Urinary bladder (tissue), 4 donors: ENCODE measurements around the gene ZNF385A. TPM values are rescaled to one million over a fixed set of nuclear protein-coding genes. Genes with fewer than 3 reads are reported as not detected.

Source experiments
- DNase-seq: peaks from one replicate; pipeline ENCODE4 v3.0.0-alpha.2; 2015; ENCODE audit errors: extremely low spot score
- H3K27ac ChIP-seq: one replicate; pipeline ENCODE4 v1.5.1; 2013; ENCODE audit warnings: low read depth, mild to moderate bottlenecking, moderate library complexity
- H3K36me3 ChIP-seq: one replicate; pipeline ENCODE4 v1.6.1; 2013; ENCODE audit warnings: mild to moderate bottlenecking, moderate library complexity; ENCODE audit not compliant: insufficient read depth
- H3K4me1 ChIP-seq: one replicate; pipeline ENCODE4 v1.6.1; 2013; ENCODE audit warnings: mild to moderate bottlenecking, moderate library complexity; ENCODE audit not compliant: insufficient read depth
- H3K4me3 ChIP-seq: one replicate; pipeline ENCODE4 v1.5.1; 2013; ENCODE audit warnings: low read depth, low read length
- WGBS: extraction: QIAGEN DNeasy Blood & Tissue Kit; methylation state at CpG from one replicate; pipeline ENCODE4 v1.1.7; 2013; 5-methylcytosine and 5-hydroxymethylcytosine counted together
- polyA plus RNA-seq: library from polyadenylated mRNA; stranded (reverse); fragments of 200-250 nt; gene quantifications from one replicate; pipeline ENCODE4 v1.2.3, GENCODE V29; 2013
- total RNA-seq: library from RNA; depleted of rRNA; stranded (reverse); fragments of >200 nt; gene quantifications from one replicate; pipeline ENCODE4 v1.2.3, GENCODE V29; 2014
- donor health status: healthy with polysubstance abuse.
- donor health status: healthy.

Gene ZNF385A
- total and polyA plus RNA-seq, 2 donors = 5.0 to 26.3 TPM

- Histone ChIP-seq H3K4me1 (no peaks in the 10 kb centered on the region), H3K4me3 (no peak overlapping the region), H3K36me3 (peaks cover 8% of the 10 kb centered on the region), H3K27ac (no peak overlapping the region)
- DNase-seq = no peak
- WGBS = 46% methylated on average over 5 of the region's 5 CpGs
Observed at GRCh38 chr12:54407183-54407905, 22.8 kb upstream of the ZNF385A start.

- 89% methylated on average over 7 of the region's 7 CpGs for WGBS
- no peak overlapping the region for H3K27ac ChIP-seq
- H3K36me3 ChIP-seq = peaks cover 9% of the 10 kb centered on the region
- no peaks in the 10 kb centered on the region for H3K4me1 ChIP-seq
- no peak overlapping the region for H3K4me3 ChIP-seq
- DNase-seq = no peak
Observed at GRCh38 chr12:54405573-54405972, 21.0 kb upstream of the ZNF385A start.

GRCh38 chr12:54405106-54405505 is 20.6 kb upstream of the ZNF385A start:
- 89% methylated on average over 10 of the region's 10 CpGs for WGBS
- peaks cover 10% of the 10 kb centered on the region for H3K36me3 ChIP-seq
- H3K4me1 ChIP-seq = no peaks in the 10 kb centered on the region

GRCh38 chr12:54404061-54405004 is 19.8 kb upstream of the ZNF385A start:
- H3K36me3 ChIP-seq = peaks cover 8% of the 10 kb centered on the region
- WGBS = 61% methylated on average over 11 of the region's 11 CpGs

More at GRCh38 chr12:54405106-54405505, 20.6 kb upstream of the ZNF385A start:
- H3K4me3 ChIP-seq = no peak overlapping the region
- H3K27ac ChIP-seq = no peak overlapping the region
- DNase-seq = no peak

GRCh38 chr12:54401119-54401518 is 16.6 kb upstream of the ZNF385A start:
- H3K36me3 ChIP-seq = peaks cover 7% of the 10 kb centered on the region
- H3K4me1 ChIP-seq = no peaks in the 10 kb centered on the region
- no peak for DNase-seq
- 92% methylated on average over 2 of the region's 2 CpGs for WGBS
- H3K27ac ChIP-seq = no peak overlapping the region
- H3K4me3 ChIP-seq = no peak overlapping the region

More at GRCh38 chr12:54404061-54405004, 19.8 kb upstream of the ZNF385A start:
- DNase-seq = no peak
- Histone ChIP-seq H3K4me3 (no peak overlapping the region), H3K27ac (no peak overlapping the region), H3K4me1 (no peaks in the 10 kb centered on the region)

GRCh38 chr12:54398995-54399793 is 14.7 kb upstream of the ZNF385A start:
- no peak overlapping the region for H3K4me3 ChIP-seq
- H3K36me3 ChIP-seq = peaks cover 6% of the 10 kb centered on the region
- no peak overlapping the region for H3K27ac ChIP-seq
- WGBS = 66% methylated on average over 8 of the region's 8 CpGs
- H3K4me1 ChIP-seq = no peaks in the 10 kb centered on the region
- DNase-seq = peak; percentile 69

GRCh38 chr12:54398218-54398617 is 13.7 kb upstream of the ZNF385A start:
- no peak overlapping the region for H3K27ac ChIP-seq
- 91% methylated on average over 2 of the region's 2 CpGs for WGBS
- peaks cover 6% of the 10 kb centered on the region for H3K36me3 ChIP-seq
- no peak for DNase-seq
- H3K4me1 ChIP-seq = no peaks in the 10 kb centered on the region
- no peak overlapping the region for H3K4me3 ChIP-seq

- Histone ChIP-seq H3K4me3 (no peak overlapping the region), H3K36me3 (peaks cover 2% of the 10 kb centered on the region), H3K27ac (no peak overlapping the region), H3K4me1 (no peaks in the 10 kb centered on the region)
- DNase-seq = no peak
- 74% methylated on average over 1 of the region's 1 CpG for WGBS
Observed at GRCh38 chr12:54397157-54397556, 12.6 kb upstream of the ZNF385A start.

GRCh38 chr12:54395545-54395944 is 11.0 kb upstream of the ZNF385A start:
- H3K27ac ChIP-seq = peak overlapping the region; percentile 12
- H3K4me3 ChIP-seq = no peak overlapping the region
- H3K36me3 ChIP-seq = peaks cover 1% of the 10 kb centered on the region
- DNase-seq = no peak
- no peaks in the 10 kb centered on the region for H3K4me1 ChIP-seq

- no peak overlapping the region for H3K4me3 ChIP-seq
- H3K36me3 ChIP-seq = no peaks in the 10 kb centered on the region
- 83% methylated on average over 1 of the region's 1 CpG for WGBS
- no peak for DNase-seq
- H3K27ac ChIP-seq = no peak overlapping the region
- no peaks in the 10 kb centered on the region for H3K4me1 ChIP-seq
Observed at GRCh38 chr12:54394986-54395385, 10.5 kb upstream of the ZNF385A start.

- no peak overlapping the region for H3K4me3 ChIP-seq
- DNase-seq = no peak
- no peaks in the 10 kb centered on the region for H3K4me1 ChIP-seq
- no peak overlapping the region for H3K27ac ChIP-seq
- WGBS = 36% methylated on average over 4 of the region's 4 CpGs
- H3K36me3 ChIP-seq = no peaks in the 10 kb centered on the region
Observed at GRCh38 chr12:54394281-54394719, 9.8 kb upstream of the ZNF385A start.

- no peak overlapping the region for H3K4me3 ChIP-seq
- H3K4me1 ChIP-seq = no peaks in the 10 kb centered on the region
- no peaks in the 10 kb centered on the region for H3K36me3 ChIP-seq
- WGBS = 68% methylated on average over 3 of the region's 3 CpGs
- no peak for DNase-seq
- H3K27ac ChIP-seq = no peak overlapping the region
Observed at GRCh38 chr12:54393743-54394142, 9.2 kb upstream of the ZNF385A start.

- no peaks in the 10 kb centered on the region for H3K36me3 ChIP-seq
- H3K4me3 ChIP-seq = no peak overlapping the region
- no peaks in the 10 kb centered on the region for H3K4me1 ChIP-seq
- H3K27ac ChIP-seq = peak overlapping the region; percentile 43
- no peak for DNase-seq
- 59% methylated on average over 6 of the region's 6 CpGs for WGBS
Observed at GRCh38 chr12:54393207-54393609, 8.7 kb upstream of the ZNF385A start.
